HL-60 (cell line): ENCODE results near the gene HOXA2.

Experiments
- DNase-seq, 2 experiments: peaks; one replicate each; pipeline ENCODE4 v3.0.0-alpha.2; 2010 to 2020; ENCODE audit warnings: low read depth in 1 of 2, low spot score in 1 of 2
- H3K27ac ChIP-seq: fragments of 250-450 bp; sonication (Bioruptor Pico); replicated peaks from 2 replicates; pipeline ENCODE4 v1.5.1; 2020; ENCODE audit warnings: mild to moderate bottlenecking, moderate library complexity
- H3K27me3 ChIP-seq: fragments of 250-450 bp; sonication (Bioruptor Pico); 2 replicates; pipeline ENCODE4 v1.5.1; 2021; ENCODE audit warnings: mild to moderate bottlenecking, moderate library complexity; ENCODE audit not compliant: insufficient read depth, poor library complexity, severe bottlenecking
- H3K4me3 ChIP-seq: replicated peaks from 2 replicates; pipeline ENCODE4 v1.5.1; 2011; ENCODE audit warnings: mild to moderate bottlenecking, control low read depth, low read length; ENCODE audit not compliant: insufficient read depth
- GABPA ChIP-seq: IDR thresholded peaks from 2 replicates; pipeline ENCODE4 v1.6.1; 2012; ENCODE audit warnings: low read depth
- POLR2AphosphoS5 ChIP-seq: IDR thresholded peaks from 2 replicates; pipeline ENCODE4 v1.6.1; 2012; ENCODE audit warnings: low read depth
- SPI1 ChIP-seq: IDR thresholded peaks from 2 replicates; pipeline ENCODE4 v1.6.1; 2012; ENCODE audit warnings: low read depth, mild to moderate bottlenecking, borderline replicate concordance
- TF ChIP-seq, protein P1 (sequence below): IDR thresholded peaks from one replicate; pipeline ENCODE4 v1.5.1; 2011; ENCODE audit warnings: low read length, control low read depth, inconsistent platforms; ENCODE audit not compliant: insufficient read depth
- TF ChIP-seq, protein P2 (sequence below): IDR thresholded peaks from 2 replicates; pipeline ENCODE4 v1.6.1; 2012; ENCODE audit warnings: low read depth; ENCODE audit not compliant: insufficient replicate concordance

HOXA2 gene

DNA sequence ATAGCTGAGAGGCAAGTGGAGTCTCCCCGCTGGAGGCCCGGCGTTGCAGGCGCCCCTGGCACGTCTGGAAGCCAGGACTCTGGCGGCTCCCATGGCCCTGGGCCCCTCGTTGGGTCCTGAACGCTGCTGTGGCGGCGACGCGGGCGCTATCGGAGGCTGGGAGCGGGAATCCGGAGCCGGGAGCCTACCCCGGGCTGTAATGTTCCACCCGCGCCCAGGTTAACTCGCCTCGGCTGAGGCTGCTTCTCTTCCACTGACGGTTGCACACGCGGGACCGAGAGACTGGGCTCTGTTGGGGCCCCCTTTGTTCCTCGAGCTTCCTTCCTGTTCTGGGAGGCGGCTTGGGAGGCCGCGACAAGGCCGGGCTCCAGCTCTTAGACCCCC is 42.3 kb upstream of the HOXA2 start:
- DNase-seq = no peak
- Histone ChIP-seq H3K27ac (no peak overlapping the region), H3K27me3 (peaks cover 16% of the 10 kb centered on the region), H3K4me3 (no peak overlapping the region)
- TF ChIP-seq, protein P1, sequence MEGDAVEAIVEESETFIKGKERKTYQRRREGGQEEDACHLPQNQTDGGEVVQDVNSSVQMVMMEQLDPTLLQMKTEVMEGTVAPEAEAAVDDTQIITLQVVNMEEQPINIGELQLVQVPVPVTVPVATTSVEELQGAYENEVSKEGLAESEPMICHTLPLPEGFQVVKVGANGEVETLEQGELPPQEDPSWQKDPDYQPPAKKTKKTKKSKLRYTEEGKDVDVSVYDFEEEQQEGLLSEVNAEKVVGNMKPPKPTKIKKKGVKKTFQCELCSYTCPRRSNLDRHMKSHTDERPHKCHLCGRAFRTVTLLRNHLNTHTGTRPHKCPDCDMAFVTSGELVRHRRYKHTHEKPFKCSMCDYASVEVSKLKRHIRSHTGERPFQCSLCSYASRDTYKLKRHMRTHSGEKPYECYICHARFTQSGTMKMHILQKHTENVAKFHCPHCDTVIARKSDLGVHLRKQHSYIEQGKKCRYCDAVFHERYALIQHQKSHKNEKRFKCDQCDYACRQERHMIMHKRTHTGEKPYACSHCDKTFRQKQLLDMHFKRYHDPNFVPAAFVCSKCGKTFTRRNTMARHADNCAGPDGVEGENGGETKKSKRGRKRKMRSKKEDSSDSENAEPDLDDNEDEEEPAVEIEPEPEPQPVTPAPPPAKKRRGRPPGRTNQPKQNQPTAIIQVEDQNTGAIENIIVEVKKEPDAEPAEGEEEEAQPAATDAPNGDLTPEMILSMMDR = no peak
- TF ChIP-seq SPI1 (no peak), GABPA (no peak), POLR2AphosphoS5 (no peak)
- TF ChIP-seq, protein P2, sequence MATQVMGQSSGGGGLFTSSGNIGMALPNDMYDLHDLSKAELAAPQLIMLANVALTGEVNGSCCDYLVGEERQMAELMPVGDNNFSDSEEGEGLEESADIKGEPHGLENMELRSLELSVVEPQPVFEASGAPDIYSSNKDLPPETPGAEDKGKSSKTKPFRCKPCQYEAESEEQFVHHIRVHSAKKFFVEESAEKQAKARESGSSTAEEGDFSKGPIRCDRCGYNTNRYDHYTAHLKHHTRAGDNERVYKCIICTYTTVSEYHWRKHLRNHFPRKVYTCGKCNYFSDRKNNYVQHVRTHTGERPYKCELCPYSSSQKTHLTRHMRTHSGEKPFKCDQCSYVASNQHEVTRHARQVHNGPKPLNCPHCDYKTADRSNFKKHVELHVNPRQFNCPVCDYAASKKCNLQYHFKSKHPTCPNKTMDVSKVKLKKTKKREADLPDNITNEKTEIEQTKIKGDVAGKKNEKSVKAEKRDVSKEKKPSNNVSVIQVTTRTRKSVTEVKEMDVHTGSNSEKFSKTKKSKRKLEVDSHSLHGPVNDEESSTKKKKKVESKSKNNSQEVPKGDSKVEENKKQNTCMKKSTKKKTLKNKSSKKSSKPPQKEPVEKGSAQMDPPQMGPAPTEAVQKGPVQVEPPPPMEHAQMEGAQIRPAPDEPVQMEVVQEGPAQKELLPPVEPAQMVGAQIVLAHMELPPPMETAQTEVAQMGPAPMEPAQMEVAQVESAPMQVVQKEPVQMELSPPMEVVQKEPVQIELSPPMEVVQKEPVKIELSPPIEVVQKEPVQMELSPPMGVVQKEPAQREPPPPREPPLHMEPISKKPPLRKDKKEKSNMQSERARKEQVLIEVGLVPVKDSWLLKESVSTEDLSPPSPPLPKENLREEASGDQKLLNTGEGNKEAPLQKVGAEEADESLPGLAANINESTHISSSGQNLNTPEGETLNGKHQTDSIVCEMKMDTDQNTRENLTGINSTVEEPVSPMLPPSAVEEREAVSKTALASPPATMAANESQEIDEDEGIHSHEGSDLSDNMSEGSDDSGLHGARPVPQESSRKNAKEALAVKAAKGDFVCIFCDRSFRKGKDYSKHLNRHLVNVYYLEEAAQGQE = no peak

DNA sequence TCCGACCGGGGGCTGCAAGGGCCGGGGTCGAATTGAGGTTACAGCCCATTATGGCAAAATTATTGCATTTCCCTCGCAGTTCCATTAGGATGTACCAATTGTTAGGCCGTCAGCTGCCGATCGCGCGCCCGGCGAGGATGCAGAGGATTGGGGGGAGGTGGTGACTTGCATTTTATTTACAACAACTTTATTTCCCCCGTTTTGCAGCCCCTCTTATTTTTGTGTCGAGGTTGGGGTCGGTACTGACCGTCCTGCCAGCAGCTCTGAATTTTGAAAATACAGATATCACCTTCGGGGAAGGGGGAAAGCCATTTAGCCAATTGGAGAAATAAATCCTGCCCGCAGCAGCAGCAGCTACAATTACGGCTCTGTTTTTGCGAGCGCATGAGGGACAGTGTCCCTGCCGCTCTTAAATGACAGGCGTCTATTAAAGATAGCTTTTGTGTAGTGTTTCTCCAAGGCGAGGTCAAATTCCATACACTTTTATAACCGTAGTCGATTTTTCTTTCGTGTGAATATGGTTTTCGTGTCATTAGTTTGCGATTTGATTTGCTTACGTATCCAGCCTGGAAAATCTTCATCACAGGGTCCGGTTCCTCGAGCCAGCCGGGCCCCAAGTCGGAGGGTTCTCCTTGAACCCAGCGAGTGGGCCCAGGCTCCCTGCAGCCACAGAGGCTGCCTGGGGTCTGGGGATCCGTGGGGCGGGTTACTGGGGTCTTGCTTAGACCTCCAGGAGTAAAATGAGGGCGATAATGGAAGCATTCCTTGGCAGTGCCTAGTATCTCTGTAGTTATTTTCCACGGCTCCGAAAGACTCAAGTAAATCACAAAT is 41.7 kb upstream of the HOXA2 start:
- peaks cover 16% of the 10 kb centered on the region for H3K27me3 ChIP-seq
- DNase-seq = no peak
- no peak overlapping the region for H3K27ac ChIP-seq
- no peak overlapping the region; the same call in 1 of the 2 replicates for H3K4me3 ChIP-seq
- no peak for TF ChIP-seq GABPA

DNA sequence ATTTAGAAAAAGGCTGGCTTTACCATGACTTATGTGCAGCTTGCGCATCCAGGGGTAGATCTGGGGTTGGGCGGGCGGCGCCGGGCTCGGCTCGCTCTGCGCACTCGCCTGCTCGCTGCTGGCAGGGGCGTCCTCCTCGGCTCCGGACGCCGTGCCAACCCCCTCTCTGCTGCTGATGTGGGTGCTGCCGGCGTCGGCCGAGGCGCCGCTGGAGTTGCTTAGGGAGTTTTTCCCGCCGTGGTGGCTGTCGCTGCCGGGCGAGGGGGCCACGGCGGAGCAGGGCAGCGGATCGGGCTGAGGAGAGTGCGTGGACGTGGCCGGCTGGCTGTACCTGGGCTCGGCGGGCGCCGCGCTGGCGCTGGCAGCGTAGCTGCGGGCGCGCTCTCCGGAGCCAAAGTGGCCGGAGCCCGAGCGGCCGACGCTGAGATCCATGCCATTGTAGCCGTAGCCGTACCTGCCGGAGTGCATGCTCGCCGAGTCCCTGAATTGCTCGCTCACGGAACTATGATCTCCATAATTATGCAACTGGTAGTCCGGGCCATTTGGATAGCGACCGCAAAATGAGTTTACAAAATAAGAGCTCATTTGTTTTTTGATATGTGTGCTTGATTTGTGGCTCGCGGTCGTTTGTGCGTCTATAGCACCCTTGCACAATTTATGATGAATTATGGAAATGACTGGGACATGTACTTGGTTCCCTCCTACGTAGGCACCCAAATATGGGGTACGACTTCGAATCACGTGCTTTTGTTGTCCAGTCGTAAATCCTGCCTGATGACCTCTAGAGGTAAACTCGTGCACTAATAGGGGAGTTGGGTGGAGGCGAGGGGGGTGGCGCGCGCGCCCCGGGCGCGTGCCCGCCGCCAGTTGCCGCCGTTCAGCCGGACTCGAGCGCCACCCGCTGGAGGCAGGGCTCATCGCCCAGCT is 40.8 kb upstream of the HOXA2 start, which contains the start of gene HOXA5:
Gene HOXA5 (minus strand): TSS at position 659 of the 927 bp plus-strand sequence. CDS start 74 bp downstream, at position 585.
- DNase-seq = peak; percentile 81 to 93
- Histone ChIP-seq H3K27me3 (peaks cover 12% of the 10 kb centered on the region), H3K27ac (no peak within 1 kb of the TSS), H3K4me3 (peak within 1 kb of the TSS; percentile 67)
- TF ChIP-seq SPI1 (no peak), GABPA (no peak), POLR2AphosphoS5 (no peak)
- TF ChIP-seq, protein P1 = peak; percentile 17
- TF ChIP-seq, protein P2 = no peak

DNA sequence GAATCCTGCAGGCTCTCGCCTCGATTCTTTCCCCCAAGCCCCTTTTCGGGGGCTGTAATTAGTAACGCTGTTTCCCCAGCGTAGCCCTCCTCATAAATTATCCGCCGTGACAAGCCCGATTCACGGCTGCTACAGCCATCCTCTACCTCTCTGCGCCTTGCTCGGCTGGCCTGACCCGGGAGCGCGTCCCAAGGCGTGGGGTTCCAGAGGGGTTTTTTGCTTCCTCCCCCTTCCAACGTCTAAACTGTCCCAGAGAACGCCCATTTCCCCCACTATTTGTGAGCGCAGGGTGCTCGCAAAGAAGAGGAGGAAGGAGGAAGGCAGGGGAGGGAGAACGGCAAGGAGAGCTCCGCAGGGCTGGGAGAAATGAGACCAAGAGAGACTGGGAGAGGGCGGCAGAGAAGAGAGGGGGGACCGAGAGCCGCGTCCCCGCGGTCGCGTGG is 40.1 kb upstream of the HOXA2 start:
- Histone ChIP-seq H3K27me3 (peaks cover 10% of the 10 kb centered on the region), H3K4me3 (peak overlapping the region; percentile 67), H3K27ac (no peak overlapping the region)
- TF ChIP-seq SPI1 = no peak
- TF ChIP-seq, protein P1 = no peak
- no peak for DNase-seq
